Ishikawa (cell line): ENCODE data around the gene NPHP4.

Source experiments
- CEBPB ChIP-seq: IDR thresholded peaks from 2 replicates; pipeline ENCODE4 v1.6.1; 2012
- CREB1 ChIP-seq: IDR thresholded peaks from 2 replicates; pipeline ENCODE4 v1.6.1; 2012; ENCODE audit warnings: low read depth
- EGR1 ChIP-seq: IDR thresholded peaks from 2 replicates; pipeline ENCODE4 v1.6.1; 2012
- EP300 ChIP-seq: IDR thresholded peaks from 2 replicates; pipeline ENCODE4 v1.6.1; 2012; ENCODE audit warnings: borderline replicate concordance
- FOXM1 ChIP-seq: IDR thresholded peaks from 2 replicates; pipeline ENCODE4 v1.6.1; 2012; ENCODE audit warnings: low read depth, borderline replicate concordance
- NFIC ChIP-seq: IDR thresholded peaks from 2 replicates; pipeline ENCODE4 v1.6.1; 2012
- RAD21 ChIP-seq: IDR thresholded peaks from 2 replicates; pipeline ENCODE4 v1.6.1; 2012; ENCODE audit warnings: low read depth
- TAF1 ChIP-seq: IDR thresholded peaks from 2 replicates; pipeline ENCODE4 v1.6.1; 2012; ENCODE audit warnings: low read depth, mild to moderate bottlenecking
- TCF12 ChIP-seq: IDR thresholded peaks from 2 replicates; pipeline ENCODE4 v1.6.1; 2012; ENCODE audit warnings: low read depth
- TEAD4 ChIP-seq: IDR thresholded peaks from 2 replicates; pipeline ENCODE4 v1.6.1; 2012
- YY1 ChIP-seq: IDR thresholded peaks from 2 replicates; pipeline ENCODE4 v1.6.1; 2012; ENCODE audit warnings: low read depth
- ZBTB7A ChIP-seq: IDR thresholded peaks from 2 replicates; pipeline ENCODE4 v1.6.1; 2012; ENCODE audit warnings: low read depth
- TF ChIP-seq, protein P1 (sequence below): IDR thresholded peaks from 2 replicates; pipeline ENCODE4 v1.6.1; 2012; ENCODE audit warnings: low read depth, mild to moderate bottlenecking
- TF ChIP-seq, protein P2 (sequence below): IDR thresholded peaks from 2 replicates; pipeline ENCODE4 v1.6.1; 2012
- TF ChIP-seq, protein P3 (sequence below): IDR thresholded peaks from 2 replicates; pipeline ENCODE4 v1.6.1; 2012

Gene NPHP4

DNA sequence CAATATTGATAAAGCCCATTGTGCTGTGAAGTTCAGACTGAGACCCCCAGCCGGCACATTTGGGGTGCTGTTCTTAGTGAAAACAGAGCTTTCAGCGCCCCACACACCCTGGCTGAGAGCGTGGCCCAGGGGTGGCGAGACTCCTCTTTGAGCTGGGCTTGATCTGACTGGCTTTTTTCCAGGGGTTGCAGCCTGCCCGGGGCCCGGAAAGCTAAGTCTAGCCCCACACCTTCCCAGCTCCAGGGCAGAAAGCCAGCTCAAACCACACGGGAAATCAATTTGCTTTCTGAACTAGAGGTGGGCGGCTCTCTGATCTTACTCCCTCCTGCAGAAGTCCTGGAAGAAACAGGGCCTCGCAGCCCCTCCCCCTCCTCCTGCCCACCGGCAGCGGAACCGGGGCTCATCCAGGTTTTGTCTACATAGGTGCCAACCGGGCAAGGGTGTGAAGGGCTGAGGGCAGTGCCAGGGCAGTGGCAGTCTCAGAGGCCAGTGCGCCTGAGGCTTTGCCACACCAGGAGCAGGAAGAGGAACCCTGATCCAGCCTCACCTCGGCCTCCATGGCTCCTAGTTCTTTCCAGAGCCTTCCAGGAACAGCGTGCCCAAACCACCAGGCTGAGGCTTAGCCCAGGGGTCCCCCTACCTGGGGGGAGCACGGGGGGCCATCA, 155.3 kb downstream of the NPHP4 start:
- no peak for TF ChIP-seq CREB1
- TF ChIP-seq RAD21 = no peak

DNA sequence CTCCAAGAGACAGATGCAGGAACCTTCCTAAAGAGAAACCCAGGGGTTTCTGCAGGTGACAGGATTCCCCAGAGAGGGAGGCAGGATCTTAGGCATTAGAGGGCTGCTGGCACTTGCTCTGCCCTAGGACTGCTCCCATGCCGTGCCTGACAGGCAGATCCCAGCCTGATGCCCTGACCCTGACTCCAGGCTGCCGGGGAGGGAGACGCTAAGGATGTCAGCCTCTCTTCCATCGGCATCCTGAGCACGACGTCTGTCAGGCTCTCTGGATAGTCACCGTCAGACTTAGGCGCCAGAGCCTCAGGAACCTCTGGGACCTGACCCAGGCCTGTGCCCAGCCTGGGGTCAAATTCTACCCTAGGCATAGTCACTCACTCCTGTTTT, 157.1 kb downstream of the NPHP4 start:
- TF ChIP-seq TEAD4 = no peak
- no peak for TF ChIP-seq RAD21
- TF ChIP-seq FOXM1 = no peak
- TF ChIP-seq, protein P1, sequence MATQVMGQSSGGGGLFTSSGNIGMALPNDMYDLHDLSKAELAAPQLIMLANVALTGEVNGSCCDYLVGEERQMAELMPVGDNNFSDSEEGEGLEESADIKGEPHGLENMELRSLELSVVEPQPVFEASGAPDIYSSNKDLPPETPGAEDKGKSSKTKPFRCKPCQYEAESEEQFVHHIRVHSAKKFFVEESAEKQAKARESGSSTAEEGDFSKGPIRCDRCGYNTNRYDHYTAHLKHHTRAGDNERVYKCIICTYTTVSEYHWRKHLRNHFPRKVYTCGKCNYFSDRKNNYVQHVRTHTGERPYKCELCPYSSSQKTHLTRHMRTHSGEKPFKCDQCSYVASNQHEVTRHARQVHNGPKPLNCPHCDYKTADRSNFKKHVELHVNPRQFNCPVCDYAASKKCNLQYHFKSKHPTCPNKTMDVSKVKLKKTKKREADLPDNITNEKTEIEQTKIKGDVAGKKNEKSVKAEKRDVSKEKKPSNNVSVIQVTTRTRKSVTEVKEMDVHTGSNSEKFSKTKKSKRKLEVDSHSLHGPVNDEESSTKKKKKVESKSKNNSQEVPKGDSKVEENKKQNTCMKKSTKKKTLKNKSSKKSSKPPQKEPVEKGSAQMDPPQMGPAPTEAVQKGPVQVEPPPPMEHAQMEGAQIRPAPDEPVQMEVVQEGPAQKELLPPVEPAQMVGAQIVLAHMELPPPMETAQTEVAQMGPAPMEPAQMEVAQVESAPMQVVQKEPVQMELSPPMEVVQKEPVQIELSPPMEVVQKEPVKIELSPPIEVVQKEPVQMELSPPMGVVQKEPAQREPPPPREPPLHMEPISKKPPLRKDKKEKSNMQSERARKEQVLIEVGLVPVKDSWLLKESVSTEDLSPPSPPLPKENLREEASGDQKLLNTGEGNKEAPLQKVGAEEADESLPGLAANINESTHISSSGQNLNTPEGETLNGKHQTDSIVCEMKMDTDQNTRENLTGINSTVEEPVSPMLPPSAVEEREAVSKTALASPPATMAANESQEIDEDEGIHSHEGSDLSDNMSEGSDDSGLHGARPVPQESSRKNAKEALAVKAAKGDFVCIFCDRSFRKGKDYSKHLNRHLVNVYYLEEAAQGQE = no peak
- no peak for TF ChIP-seq CREB1
- no peak for TF ChIP-seq ZBTB7A
- TF ChIP-seq NFIC = no peak
- TF ChIP-seq YY1 = no peak
- no peak for TF ChIP-seq TAF1
- no peak for TF ChIP-seq TCF12
- TF ChIP-seq EP300 = no peak
- TF ChIP-seq, protein P2, sequence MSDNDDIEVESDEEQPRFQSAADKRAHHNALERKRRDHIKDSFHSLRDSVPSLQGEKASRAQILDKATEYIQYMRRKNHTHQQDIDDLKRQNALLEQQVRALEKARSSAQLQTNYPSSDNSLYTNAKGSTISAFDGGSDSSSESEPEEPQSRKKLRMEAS = no peak
- no peak for TF ChIP-seq EGR1
- TF ChIP-seq, protein P3, sequence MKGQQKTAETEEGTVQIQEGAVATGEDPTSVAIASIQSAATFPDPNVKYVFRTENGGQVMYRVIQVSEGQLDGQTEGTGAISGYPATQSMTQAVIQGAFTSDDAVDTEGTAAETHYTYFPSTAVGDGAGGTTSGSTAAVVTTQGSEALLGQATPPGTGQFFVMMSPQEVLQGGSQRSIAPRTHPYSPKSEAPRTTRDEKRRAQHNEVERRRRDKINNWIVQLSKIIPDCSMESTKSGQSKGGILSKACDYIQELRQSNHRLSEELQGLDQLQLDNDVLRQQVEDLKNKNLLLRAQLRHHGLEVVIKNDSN = no peak
- TF ChIP-seq CEBPB = no peak

DNA sequence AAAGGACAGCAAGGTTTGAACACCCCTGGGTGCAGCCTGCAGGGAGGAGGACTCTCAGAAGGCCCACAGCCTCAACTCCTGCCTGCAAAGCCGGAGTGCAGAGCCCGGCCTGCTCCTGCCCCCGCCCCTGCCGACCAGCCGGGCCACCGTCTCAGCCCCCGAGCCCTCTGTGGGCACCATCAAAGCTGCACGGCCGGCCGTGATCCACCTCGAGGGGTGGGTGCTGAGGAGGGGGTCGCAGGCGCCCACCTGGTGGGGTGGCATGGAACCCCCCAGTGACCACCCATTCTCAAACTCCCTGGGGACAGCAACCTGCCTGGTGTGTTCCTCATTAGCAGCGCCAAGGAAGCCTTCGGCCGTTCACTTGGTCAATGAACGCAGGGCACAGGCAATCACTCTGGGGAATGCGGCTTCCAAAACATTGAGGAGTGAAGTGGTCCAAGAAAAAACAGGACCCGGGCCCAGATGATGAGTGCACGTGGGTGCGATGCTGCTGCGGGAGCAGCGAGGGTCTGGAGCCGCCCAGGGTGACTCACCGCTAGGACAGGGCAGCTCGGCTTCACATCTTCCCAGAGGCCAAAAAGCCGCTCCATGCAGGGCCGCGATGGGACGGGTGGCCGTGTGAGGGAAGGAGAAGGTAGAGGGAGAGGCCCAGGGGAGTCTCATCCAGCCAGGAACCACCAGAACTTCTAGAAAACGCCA, 157.6 kb downstream of the NPHP4 start:
- TF ChIP-seq CREB1 (no peak), TAF1 (no peak), EP300 (no peak), TCF12 (no peak), EGR1 (no peak), NFIC (no peak), TEAD4 (no peak), RAD21 (no peak), FOXM1 (no peak)
- TF ChIP-seq, protein P3 = no peak
- TF ChIP-seq, protein P1 = no peak
- TF ChIP-seq, protein P2 = no peak

DNA sequence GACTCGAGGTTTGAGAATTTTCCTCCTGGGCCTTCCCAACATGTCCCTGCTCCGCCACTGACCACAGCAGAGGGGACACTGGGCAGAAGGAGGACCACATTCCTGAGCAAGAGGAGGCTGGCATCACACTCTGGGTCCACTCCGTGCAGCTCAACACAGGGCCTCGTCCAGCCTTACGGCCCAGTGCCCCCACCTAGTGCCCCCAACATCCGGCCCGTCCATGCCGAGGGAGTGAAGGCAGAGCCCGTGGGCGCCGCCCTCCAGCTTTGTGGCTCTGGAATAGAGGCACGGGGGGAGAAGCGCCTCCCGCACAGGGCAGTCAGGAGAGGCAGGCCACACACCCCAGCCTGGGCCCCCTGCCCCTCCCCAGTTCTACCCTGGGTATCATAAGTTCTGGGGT, 158.3 kb downstream of the NPHP4 start:
- no peak for TF ChIP-seq TAF1
- TF ChIP-seq, protein P3 = no peak
- no peak for TF ChIP-seq RAD21
- no peak for TF ChIP-seq FOXM1
- TF ChIP-seq TCF12 = no peak

DNA sequence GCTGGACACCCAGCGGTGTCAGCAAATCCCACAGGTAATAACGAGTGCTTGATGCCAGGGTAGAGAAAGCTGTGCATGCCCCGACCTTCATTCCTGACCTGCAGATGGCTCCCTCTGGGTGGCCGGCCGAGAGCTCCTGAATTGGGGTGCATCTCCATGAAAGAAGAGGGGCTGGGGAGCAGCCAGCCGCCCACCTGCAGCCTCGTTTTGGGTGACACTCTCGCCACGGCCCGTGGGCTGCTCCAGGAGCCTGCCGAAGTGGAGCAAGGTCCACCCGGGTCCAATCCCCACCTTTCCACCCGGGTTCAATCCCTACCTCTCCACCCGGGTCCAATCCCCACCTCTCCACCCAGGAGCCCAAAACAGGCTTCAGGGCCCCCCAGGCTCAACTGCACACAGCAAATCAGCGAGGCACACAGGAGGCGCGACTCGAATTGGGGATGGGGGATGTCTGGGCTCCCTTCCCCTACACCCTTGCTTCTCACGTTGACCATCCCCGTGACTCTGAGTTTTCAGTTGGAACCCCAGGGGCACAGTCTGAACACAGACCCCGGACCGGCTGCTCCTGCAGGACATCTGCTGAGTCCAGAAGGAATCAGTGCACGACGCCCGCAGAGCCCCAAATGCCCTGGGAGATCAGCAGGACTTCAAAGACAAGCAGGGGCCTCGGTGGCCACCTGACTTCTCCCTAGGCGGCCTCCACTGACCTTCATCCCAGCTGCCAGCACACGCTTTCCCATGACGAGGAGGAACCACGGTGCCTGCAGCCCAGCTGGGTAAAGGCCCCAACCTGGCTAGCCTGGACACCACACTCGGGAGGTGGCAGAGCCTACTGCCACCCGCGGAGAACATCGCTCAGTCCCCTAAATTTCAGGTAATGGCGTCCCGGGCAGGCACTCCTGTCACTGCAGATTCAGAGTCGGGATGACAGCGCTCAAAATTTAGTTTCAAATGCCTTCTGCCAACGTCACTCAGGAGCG, 159.0 kb downstream of the NPHP4 start:
- TF ChIP-seq TCF12 (no peak), ZBTB7A (no peak), TEAD4 (no peak), RAD21 (no peak), EP300 (no peak), CREB1 (no peak), FOXM1 (no peak), EGR1 (no peak), NFIC (no peak), TAF1 (no peak)
- TF ChIP-seq, protein P1 = no peak
- TF ChIP-seq, protein P3 = no peak
- TF ChIP-seq, protein P2 = no peak
